Measurements from ENCODE around the gene PSENEN.
"Not testable (repeated sequence)": the region's sequence is repeated elsewhere in the genome, so short reads cannot be mapped to it uniquely, and the experiment has no call there.

PSENEN gene

DNA sequence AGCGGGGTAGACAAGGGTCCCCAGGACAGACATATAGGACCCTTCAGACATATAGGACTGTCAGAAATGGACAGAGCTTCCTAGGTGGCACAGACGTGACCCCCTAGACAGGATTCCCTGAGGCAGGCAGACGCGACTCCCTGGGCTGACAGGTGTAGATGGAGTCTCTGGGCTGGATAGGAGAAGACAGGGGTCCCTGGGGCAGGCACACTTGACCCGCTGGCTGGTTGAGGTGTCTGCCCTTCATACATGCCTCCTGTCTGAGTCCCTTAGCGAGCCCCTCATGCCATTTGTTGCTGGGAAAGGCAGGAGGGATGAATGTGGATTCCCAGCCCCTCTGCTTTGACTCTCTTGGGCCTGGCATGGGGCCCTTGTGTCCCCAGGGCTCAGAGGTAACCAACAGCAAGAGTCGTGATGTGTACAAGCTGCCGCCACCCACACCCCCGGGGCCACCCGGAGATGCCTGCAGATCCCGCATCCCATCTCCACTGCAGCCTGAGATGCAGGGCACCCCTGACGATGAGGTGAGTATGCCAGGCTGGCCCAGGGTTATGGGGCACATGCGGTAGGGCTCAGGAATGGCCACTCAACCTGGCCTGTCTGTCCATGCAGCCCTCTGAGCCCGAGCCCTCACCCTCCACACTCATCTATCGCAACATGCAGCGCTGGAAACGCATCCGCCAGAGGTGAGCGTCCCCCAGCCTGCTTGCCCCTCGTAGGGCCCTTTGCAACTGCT lies 8.4 kb downstream of the PSENEN start:
- DNase-seq: no peak

DNA sequence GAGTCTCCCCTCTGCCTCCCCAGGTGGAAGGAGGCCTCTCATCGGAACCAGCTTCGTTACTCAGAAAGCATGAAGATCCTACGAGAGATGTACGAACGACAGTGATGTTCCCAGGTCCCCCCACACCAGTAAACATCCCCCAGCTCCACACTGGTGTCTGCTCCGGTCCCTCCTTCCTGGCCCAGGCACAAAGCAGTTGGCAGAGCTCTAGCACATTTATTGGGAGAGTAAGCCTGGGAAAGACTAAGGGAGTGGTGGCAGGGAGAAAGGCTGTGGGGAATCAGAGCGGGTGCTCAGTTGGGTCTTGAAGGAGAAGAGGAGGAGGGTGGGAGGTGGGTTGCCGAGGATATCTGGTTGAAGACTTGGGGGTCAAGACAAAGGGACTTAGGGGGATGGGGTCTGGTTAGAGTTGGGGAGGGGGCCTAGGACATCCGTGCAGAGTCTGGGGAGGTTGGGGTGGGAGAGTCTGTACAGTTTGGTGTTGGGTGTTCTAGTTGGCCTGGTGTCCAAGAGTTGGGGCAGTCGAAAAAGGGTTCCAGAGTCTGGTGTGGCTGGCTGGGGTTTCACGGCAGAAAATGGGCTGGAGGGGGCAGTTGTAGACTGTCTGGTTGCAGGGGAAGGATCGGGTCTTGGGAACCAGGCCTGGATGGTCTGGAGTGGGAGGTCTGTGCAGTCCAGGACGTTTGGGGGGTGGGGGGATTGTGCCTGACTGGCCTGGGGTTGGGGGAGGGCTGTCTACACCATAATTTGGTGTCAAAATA lies 9.1 kb downstream of the PSENEN start:
- DNase-seq: peak; percentile 28

DNA sequence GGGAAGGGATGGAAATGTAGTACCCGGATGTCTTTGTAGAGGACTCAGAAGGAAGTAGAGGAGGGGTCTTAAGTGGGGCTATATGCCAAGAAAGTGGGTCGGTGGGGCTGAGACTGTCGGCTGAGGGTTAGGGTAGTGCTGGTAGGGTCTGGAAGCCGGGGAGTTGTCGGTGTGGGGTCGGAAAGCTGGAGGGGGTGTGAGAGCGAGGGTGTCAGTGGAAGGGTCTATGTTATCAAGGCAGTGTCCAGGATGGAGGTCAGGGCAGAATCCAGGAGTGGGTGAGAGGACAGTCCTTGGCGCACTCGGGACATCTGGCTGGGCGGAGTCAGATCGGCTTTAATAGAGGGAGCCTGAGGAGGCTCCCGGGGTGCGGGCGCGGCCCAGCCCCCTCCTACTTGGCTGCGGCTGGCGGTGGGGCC lies 9.7 kb downstream of the PSENEN start:
- no peak for DNase-seq

DNA sequence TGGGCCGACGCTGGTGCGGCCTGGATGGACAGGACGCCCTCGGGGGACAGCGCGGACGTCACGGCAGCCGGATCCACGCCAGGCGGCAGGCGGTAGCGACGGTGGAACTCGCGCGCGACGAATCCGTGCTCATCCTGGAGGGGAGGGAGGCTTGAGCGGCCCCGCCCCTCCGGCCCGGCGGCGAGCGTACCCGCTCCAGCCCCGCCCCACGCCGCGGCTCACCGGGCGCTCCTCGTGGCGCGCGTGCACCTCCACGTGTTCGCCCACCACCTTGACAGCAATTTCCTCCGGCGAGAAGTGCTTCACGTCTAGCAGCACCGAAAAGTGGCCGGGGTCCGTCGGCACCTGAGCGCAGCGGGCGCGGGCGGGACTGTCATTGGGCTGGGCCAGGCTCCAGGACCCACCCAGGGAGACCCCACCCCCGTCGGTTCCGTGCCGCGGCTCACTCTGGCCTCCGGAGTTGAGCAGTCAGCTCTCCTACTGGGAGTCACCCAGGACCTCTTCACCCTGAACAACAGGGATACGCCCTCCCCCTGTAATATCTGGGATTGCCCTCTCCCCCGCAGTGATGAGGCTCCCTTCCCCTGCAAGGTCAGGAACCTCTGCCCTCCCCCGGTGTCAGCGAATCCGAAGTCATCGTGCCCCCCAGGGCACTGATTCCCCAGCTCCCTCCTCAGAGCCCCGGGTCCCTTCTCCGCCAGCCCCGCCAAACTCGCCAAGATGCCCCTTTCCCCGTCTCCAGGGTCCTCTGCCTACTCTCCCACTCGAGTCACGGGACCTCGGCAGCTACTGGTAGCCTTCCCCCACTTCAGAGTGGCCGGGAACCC lies 10.3 kb downstream of the PSENEN start:
- peak; percentile 91 for DNase-seq

DNA sequence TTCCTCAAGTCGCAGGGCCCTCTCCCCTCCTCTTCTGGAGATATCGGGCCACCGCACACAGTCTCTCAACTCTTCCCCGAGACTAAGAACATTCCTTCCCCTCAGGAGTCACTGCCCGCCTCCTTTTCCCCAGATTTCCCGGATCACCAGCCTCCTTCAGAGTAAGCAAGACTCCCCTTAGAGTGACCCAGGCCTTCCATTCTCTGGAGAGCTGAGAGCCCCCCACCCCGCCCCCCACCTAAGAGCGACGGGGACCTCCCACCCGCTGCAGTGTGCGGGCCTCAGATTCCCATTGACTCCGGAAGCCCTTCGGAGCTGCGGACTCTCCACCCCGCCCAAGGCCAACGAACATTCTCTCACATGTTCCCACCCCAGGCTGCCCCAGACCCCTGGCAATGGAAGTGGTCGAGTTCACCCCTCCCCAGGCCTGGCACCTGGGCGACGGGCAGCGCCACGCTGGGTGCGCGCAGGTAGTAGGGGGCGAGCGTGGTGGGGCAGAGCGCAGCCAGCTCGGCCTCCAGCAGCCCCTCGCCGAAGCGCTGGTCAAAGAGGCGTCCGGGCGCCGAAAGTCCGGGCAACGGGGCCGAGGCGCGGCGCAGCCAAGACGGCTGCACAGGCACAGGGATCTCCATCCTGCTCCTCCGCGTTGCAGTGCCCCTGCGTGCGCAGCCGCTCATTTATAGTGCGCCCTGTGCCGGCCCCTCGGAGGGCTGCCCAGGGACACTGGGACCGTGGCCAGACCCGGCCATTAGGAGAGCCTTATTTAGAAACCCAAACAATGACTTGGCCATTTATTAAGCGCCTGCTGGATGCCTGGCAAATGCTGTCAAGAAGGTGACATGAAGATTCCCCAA lies 11.2 kb downstream of the PSENEN start, which contains the start of gene HSPB6:
TSS of gene HSPB6 (minus strand) at position 653 of the 854 bp plus-strand sequence. CDS start at position 632, 21 bp downstream.
- DNase-seq: peak; percentile 86

DNA sequence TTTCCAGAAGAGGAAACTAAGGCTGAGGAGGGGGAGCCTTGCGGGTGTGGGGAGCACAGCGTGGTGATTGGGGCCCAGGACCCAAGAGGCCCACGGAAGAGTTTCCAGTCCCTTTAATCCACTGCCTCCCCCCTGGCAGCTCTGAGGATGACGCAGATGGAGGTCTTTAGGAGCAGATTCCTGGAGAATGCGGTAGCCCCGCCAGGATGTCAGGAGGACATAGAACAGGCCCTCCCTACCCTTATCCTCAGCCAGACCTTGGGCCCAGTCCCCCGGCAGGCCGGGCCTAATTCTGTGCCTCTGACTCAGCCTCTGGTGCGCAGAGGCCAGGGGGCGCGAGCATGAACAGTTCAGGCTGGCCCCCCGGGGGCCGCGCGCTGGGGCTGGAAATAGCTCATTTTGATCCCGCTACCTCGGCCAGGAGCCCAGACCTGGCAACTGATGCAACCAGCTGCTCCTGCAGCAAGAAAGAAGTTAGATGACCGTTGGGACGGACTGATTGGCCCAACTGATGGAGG lies 11.8 kb downstream of the PSENEN start:
- peak; percentile 97 for DNase-seq

DNA sequence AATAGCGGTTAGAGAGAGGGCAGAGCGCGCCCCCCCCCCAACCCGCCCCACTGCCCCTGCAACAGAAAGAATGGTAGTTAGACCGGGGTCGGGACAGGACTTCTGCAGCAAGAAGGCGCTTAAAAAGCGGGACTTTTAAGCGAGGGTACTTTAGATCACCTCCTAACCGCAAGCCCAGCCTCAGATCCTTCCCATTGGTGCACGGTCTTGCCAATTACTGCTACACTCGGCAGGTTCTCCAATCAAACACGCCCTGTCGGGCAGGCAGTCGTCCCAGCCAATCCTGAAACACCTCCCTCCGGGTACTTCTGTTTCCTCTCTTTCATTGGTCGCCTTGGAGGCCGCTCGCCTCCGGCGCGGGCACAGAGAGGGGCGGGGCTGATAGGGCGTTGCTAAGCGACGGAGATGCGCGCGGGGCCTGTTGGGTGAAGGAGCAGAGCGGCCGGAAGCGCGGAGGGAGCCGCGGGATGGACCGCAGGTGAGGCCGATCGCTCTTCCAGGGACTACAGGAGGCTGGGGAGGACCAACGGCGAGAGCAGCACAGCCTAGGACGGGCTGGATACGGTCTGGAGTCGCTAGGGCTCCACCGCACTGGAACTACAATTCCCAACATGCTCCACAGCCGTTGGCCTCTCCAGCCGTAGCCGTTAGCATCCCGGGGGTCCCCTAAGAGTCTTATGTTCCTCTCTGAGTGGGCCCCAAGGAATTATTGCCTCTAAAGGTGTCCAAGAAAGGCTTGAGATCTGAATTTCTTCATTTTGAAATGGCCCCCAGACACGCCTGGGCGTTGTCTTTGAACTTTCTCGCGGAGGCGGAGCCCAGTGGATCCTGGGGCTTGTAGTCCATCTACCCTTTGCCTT lies 12.5 kb downstream of the PSENEN start, which contains the start of gene PROSER3:
TSS of gene PROSER3 (plus strand) at position 428 of the 860 bp plus-strand sequence. CDS start at position 468, 40 bp downstream.
- DNase-seq: peak; percentile 100

DNA sequence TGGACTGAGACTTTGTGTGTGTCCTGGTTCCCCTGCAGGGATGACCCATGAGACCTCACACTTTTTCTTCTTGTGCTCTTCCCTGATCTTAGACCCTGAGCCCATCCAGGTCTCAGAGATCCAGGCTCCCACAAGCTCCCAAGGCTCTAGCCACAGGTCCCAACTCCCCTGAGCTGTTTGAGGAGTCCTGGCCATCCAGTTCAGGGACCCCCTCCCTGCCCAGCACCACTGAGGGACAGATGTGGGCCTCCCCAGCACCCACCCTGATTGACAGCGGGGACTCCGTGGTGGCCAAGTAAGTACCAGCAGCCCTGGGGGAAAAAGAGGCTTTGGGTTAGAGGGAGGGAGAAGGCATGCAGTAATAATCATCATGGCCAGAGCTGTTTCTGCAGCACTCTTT lies 14.2 kb downstream of the PSENEN start:
- no peak for DNase-seq

DNA sequence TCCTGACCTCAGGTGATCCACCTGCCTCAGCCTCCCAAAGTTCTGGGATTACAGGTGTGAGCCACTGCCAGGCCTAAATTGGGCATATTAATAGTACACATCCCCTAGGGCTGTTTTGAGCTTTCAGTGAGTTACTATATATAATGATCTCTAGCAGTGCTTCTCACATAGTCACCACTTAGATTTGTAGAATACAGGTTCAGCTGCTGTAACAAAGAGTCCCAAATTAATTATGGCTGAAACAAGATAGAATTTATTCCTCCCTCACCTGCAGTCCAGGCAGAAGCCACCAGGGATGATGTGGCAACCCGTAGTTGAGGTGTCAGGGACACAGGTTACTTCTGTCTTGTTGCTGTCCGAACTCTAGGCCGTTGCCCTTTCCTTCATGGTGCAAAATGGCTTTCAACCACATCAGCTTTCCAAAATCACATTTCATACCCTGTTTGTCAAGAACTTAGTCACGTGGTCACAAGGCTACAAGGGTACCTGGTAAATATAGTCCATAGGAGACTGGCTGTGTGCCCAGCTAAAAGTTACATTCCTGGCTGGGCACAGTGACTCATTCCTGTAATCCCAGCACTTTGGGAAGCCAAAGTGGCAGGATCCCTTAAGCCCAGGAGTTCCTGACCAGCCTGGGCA lies 15.4 kb downstream of the PSENEN start:
- no peak for DNase-seq

DNA sequence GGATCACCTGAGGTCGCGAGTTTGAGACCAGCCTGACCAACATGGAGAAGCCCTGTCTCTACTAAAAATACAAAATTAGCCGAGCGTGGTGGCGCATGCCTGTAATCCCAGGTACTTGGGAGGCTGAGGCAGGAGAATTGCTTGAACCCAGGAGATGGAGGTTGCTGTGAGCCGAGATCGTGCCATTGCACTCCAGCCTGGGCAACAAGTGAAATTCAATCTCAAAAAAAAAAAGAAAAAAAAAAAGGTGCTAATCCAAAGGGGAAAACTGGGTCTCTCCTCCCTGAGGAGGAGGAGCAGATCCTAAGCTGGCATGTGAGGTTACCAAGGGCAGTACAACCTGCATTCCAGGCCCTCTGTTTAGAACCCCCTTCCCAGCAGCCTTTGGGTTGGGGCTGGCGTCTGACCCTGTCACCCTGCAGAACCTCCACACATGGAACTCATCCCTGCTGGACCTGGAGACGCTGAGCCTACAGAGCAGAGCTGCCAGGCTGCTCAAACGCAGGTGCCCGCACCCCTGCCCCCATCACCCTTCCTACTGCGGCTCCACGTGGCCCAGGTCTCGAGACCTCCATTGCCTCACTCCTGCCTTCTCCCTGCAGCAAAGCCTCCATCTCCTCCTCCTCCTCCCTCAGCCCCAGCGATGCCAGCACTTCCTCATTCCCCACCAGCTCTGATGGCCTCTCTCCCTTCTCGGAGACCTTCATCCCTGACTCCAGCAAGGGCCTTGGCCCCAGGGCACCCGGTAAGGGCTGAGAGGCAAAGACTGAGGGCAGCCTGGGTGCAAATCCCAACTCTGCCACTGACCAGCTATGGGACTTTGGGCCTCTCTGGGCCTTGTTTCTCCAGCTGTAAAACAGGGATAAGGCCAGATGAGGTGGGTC lies 19.2 kb downstream of the PSENEN start:
- DNase-seq: no peak

DNA sequence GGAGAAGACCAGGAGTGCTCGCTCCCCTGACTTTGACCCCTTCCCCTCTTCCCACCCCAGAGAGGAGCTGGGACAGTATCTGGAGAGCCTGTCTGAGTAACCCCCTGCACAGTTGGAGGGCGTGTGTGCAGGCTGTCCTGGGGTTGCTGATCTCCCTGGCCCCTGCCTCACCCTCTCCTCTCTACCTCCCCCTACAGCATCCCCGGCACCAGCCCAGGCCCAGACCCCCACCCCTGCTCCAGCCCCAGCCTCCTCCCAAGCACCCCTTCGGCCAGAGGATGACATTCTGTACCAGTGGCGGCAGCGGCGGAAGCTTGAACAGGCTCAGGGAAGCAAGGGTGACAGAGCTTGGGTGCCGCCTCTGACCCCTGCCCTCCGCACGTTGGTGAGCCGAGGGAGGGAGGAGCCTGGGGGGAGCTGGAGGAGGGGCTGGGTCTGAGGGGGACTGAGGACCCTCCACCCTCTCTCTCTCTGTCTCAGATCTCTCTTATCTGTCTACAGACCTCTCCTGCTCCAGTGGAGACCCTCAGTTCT lies 21.2 kb downstream of the PSENEN start:
- no peak for DNase-seq

DNA sequence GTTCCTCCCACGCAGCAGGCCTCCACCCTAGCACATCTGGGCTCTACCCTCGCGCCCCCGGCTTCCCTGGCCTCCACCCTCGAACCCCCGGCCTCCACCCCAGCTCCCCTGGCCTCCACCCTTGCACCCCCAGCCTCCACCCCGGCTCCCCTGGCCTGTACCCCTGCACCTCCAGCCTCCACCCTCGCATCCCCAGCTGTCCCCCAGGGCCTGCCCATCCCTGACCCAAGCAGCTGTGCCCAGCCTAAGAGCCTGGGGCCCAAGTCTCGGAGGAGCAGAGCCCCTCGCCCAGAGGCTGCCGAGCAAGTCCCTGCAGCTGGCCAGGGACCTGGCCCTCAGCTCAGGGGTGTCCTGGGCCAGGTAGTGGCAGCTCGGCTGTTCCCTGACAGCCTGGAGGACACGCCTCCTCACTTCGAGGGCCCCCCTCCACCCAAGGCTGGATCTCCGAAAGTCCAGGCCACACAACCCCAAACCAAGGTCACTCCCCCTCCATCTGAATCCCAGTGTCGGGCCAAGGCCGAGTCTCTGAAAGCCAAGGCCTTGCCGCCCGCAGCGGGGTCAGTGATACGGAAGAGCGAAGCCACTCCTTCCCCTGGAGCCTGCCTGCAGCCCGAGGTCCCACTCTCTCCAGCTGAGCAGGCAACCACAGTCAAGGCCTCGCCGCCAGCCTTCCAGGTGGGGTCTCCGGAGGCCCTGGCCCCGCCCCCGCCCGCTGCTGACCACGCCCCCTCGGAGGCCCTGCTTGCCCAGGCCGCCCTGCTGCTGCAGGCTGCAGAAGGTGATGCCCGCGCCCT lies 22.0 kb downstream of the PSENEN start:
- DNase-seq: no peak

DNA sequence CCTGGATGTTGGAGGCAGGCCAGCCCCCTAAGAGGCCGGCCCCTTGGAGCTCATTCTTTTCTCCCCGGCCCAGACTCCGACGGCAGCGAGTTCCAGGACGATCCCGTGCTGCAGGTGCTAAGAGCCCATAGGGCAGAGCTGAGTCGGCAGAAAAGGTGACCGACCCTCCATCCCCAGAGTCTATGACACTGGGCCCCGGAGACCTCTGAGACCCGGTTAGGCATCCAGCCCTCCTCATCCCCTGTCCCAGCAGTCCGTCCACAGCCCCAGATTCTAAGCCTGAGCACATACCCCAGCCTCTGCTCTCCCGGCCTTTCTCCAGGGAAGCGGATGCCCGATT lies 22.6 kb downstream of the PSENEN start:
- no peak for DNase-seq

DNA sequence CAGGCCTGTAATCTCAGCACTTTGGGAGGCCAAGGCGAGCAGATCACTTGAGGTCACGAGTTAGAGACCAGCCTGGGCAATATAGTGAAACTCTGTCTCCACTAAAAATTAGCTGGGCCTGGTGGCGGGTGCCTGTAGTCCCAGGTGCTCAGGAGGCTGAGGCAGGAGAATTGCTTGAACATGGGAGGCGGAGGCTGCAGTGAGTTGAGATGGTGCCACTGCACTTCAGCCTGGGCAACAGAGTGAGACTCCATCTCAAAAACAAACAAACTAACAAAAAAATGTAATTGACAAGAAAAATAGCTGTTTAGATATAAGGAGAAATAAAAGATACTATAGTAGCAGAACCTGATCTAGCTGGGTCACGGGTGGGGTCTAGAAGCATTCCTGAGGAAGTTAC lies 26.9 kb downstream of the PSENEN start:
- DNase-seq: not testable (repeated sequence)

DNA sequence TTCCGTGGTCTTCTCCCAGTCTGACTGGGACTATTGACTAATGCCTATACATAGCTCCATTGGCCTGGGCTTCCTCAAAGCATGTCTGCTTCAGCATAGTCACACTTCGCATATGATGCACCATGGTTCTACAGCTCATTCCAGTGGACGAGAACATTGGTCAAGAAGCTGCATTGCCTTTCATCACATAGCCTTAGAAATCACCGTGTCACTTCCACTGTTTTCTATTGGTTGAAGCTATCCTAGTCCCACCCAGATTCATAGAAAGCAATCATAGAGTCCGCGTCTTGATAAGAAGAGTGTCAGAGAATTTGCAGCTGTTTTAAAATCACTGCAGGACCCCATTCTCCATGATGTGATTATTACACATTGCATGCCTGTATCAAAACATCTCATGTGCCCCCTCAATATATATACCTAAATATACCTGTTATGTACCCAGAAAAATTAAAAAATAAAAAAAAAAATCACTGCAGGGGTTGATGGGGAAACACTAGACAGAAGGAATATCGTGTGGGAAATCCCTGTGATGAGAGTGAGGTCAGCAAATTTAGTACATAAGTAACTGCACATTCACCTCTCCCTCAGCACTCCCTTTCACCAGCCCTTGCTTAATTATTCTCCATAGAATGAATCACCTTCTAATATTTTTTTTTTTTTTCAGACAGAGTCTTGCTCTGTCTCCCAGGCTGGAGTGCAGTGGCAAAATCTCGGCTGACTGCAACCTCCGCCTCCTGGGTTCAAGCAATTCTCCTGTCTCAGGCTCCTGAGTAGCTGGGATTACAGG lies 27.8 kb downstream of the PSENEN start:
- no peak for DNase-seq

DNA sequence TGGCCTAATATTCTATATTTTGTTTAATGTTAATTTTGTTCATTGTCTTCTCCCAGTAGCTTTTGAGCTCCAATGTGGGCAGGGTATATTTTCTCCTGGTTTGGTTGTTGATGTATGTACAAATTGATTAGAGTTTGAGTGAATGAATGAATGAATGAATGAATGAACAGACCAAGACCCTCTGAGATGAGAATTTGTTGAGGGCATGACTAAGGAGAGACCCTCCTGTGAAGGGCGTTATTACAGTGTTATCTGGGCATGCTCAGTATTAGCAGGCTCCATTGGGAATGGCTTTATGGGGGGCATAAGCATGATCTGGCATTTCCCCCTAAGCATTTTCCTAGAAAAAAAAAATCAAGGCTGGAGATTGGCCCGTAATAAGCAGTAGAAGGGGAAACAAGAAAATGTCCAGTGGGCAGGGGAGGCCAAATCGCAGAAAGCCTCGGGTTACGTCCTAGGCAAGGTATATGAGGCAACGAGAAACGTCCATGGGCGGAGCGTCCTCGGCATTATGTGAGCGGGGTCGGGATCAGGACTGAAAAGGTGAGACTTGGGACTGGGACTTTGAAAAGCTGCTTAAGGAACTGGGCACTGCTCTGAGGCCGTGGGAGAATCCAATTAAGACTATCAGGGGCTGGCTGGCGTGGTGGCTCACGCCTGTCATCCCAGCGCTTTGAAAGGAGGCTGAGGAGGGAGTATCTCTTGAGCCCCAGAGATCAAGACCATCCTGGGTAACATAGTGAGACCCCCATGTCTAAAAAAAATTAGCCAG lies 29.0 kb downstream of the PSENEN start:
- DNase-seq: peak; percentile 18

DNA sequence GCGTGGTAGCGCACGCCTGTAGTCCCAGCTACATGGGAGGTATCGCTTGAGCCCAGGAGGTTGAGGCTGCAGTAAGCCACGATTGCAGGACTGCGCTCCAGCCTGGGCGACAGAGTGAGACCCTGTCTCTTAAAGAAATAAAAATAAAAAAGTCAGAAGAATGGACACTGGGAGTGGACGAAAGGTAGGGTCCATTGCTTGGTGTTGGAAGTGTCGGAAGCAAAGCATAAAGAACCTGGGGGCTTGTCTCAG lies 29.5 kb downstream of the PSENEN start:
- no peak for DNase-seq

All from femur (tissue), 1 donor.